Effector memory CD4-positive, alpha-beta T cell (primary cell): Measurements from ENCODE around the gene NEXN.

Experiments
- DNase-seq, 3 donors: peaks; one replicate each; pipeline ENCODE4 v3.0.0-alpha.2; 2020
- H3K27ac ChIP-seq: 2 replicates; pipeline ENCODE4 v1.7.0; 2013; ENCODE audit warnings: mild to moderate bottlenecking, low read length, moderate library complexity; ENCODE audit not compliant: insufficient read depth, poor library complexity, severe bottlenecking
- H3K27me3 ChIP-seq: replicated peaks from 2 replicates; pipeline ENCODE4 v1.7.0; 2013; ENCODE audit warnings: mild to moderate bottlenecking, low read length; ENCODE audit not compliant: insufficient read depth, control insufficient read depth, poor library complexity, severe bottlenecking
- H3K36me3 ChIP-seq: 2 replicates; pipeline ENCODE4 v1.7.0; 2013; ENCODE audit warnings: mild to moderate bottlenecking, low read length, moderate library complexity; ENCODE audit not compliant: control insufficient read depth, insufficient read depth
- H3K4me1 ChIP-seq: 2 replicates; pipeline ENCODE4 v1.7.0; 2013; ENCODE audit warnings: low read length, mild to moderate bottlenecking; ENCODE audit not compliant: control insufficient read depth, insufficient read depth, poor library complexity, severe bottlenecking
- H3K4me3 ChIP-seq: 2 replicates; pipeline ENCODE4 v1.7.0; 2013; ENCODE audit warnings: low read length, low read depth, mild to moderate bottlenecking; ENCODE audit not compliant: insufficient read depth, poor library complexity, severe bottlenecking
- H3K9me3 ChIP-seq: 2 replicates; pipeline ENCODE4 v1.7.0; 2013; ENCODE audit warnings: mild to moderate bottlenecking, low read length, moderate library complexity; ENCODE audit not compliant: control insufficient read depth
- total RNA-seq, 3 donors: gene quantifications; one replicate each; lab custom pipeline; 2026; lab: John Stamatoyannopoulos, UW

The NEXN gene
- 0.17 to 0.52 (median 0.19) reads per million in 3 donors for total RNA-seq

GRCh38 chr1:77888081-77888780, at the start of gene NEXN:
Gene NEXN, plus strand, starts transcription at chr1:77888624. Its CDS starts 27,483 bp downstream, at chr1:77916107.
- Histone ChIP-seq H3K27me3 (peaks cover 5% of the 10 kb centered on the region), H3K27ac (no peak within 1 kb of the TSS), H3K4me1 (peaks cover 7% of the 10 kb centered on the region), H3K9me3 (no peaks in the 10 kb centered on the region), H3K4me3 (peak within 1 kb of the TSS; percentile 53), H3K36me3 (no peaks in the 10 kb centered on the region)
- DNase-seq = no peak

- Histone ChIP-seq H3K4me1 (no peaks in the 10 kb centered on the region), H3K27me3 (no peaks in the 10 kb centered on the region), H3K27ac (no peak overlapping the region), H3K9me3 (no peaks in the 10 kb centered on the region), H3K4me3 (no peak overlapping the region), H3K36me3 (peaks cover 6% of the 10 kb centered on the region)
- DNase-seq = no peak
Observed at GRCh38 chr1:77841574-77841973, 46.9 kb upstream of the NEXN start.

GRCh38 chr1:77845951-77846350, 42.5 kb upstream of the NEXN start:
- no peaks in the 10 kb centered on the region for H3K27me3 ChIP-seq
- H3K4me1 ChIP-seq = no peaks in the 10 kb centered on the region
- H3K36me3 ChIP-seq = peaks cover 6% of the 10 kb centered on the region
- no peak overlapping the region for H3K27ac ChIP-seq
- no peak for DNase-seq
- H3K9me3 ChIP-seq = no peaks in the 10 kb centered on the region
- no peak overlapping the region for H3K4me3 ChIP-seq

- Histone ChIP-seq H3K4me1 (no peaks in the 10 kb centered on the region), H3K4me3 (no peak overlapping the region), H3K36me3 (peaks cover 6% of the 10 kb centered on the region), H3K27me3 (no peaks in the 10 kb centered on the region), H3K9me3 (no peaks in the 10 kb centered on the region), H3K27ac (no peak overlapping the region)
- no peak for DNase-seq
Observed at GRCh38 chr1:77846966-77847365, 41.5 kb upstream of the NEXN start.

GRCh38 chr1:77847621-77848080, 40.8 kb upstream of the NEXN start:
- H3K36me3 ChIP-seq = peaks cover 6% of the 10 kb centered on the region
- DNase-seq = no peak
- H3K4me1 ChIP-seq = no peaks in the 10 kb centered on the region
- no peaks in the 10 kb centered on the region for H3K27me3 ChIP-seq
- no peak overlapping the region for H3K27ac ChIP-seq
- no peak overlapping the region for H3K4me3 ChIP-seq
- no peaks in the 10 kb centered on the region for H3K9me3 ChIP-seq

GRCh38 chr1:77850082-77850481, 38.3 kb upstream of the NEXN start:
- no peak for DNase-seq
- Histone ChIP-seq H3K27ac (no peak overlapping the region), H3K4me1 (no peaks in the 10 kb centered on the region), H3K9me3 (no peaks in the 10 kb centered on the region), H3K27me3 (no peaks in the 10 kb centered on the region), H3K36me3 (no peaks in the 10 kb centered on the region), H3K4me3 (no peak overlapping the region)

GRCh38 chr1:77857552-77857951, 30.9 kb upstream of the NEXN start:
- Histone ChIP-seq H3K4me1 (no peaks in the 10 kb centered on the region), H3K27ac (no peak overlapping the region), H3K27me3 (no peaks in the 10 kb centered on the region), H3K9me3 (no peaks in the 10 kb centered on the region), H3K36me3 (peaks cover 10% of the 10 kb centered on the region), H3K4me3 (no peak overlapping the region)
- no peak for DNase-seq

- no peaks in the 10 kb centered on the region for H3K4me1 ChIP-seq
- H3K4me3 ChIP-seq = no peak overlapping the region
- H3K27me3 ChIP-seq = no peaks in the 10 kb centered on the region
- peaks cover 10% of the 10 kb centered on the region for H3K36me3 ChIP-seq
- no peak for DNase-seq
- H3K9me3 ChIP-seq = no peaks in the 10 kb centered on the region
- no peak overlapping the region for H3K27ac ChIP-seq
Observed at GRCh38 chr1:77858725-77859124, 29.7 kb upstream of the NEXN start.

GRCh38 chr1:77859248-77859647, 29.2 kb upstream of the NEXN start:
- Histone ChIP-seq H3K4me3 (no peak overlapping the region), H3K9me3 (no peaks in the 10 kb centered on the region), H3K27me3 (no peaks in the 10 kb centered on the region), H3K4me1 (no peaks in the 10 kb centered on the region), H3K27ac (no peak overlapping the region), H3K36me3 (peaks cover 10% of the 10 kb centered on the region)
- DNase-seq = no peak

GRCh38 chr1:77866296-77866695, 22.1 kb upstream of the NEXN start:
- H3K27ac ChIP-seq = no peak overlapping the region
- H3K9me3 ChIP-seq = no peaks in the 10 kb centered on the region
- no peak for DNase-seq
- no peaks in the 10 kb centered on the region for H3K27me3 ChIP-seq
- no peak overlapping the region for H3K4me3 ChIP-seq
- no peaks in the 10 kb centered on the region for H3K4me1 ChIP-seq
- peaks cover 29% of the 10 kb centered on the region for H3K36me3 ChIP-seq
